Right kidney (tissue), 1 donor: ENCODE measurements around the gene ZRANB1.

Source experiments
- DNase-seq: peaks from one replicate; pipeline ENCODE4 v3.0.0-alpha.2; 2016

ZRANB1 gene

DNA sequence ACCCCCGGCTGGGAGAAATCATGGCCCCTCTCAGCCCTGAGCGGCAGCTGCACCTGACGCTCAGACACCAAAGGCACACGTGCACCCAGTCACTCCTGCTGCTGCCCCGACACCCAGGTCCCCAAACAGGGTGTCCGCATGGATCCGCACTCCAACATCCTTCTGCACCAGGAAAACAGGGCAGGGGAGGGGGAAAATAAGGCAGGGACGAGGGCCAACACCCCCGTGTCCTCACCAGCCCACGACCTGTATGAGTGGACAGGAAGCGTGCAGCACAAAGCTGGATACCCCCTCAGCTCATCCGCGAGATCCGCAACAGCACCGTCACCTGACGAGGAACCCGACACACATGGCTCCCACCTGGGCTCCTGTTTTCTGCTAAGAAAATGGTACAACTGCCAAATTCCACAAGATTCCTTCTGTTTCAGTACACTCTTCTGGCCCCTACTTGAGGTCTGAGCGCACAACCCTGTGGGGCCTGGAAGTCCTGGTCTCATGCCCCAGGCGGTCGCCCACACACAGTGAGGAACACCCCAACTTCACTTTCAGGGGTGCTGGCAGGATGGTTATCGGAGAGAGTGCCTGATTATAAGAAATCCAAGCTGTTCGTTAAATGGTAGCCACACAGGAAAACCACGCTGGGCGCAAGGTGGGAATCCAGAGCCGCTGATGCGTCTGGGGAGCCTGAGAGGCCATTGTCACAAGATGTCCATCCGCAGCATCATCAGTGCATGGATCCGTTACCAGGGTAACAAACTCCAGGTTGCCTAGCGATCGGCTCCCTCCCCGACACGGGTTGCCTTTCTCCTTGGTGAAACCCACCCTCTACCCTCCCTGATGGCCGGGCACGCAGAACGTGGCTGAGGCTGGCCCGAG, 63.6 kb downstream of the ZRANB1 start:
- DNase-seq = no peak

DNA sequence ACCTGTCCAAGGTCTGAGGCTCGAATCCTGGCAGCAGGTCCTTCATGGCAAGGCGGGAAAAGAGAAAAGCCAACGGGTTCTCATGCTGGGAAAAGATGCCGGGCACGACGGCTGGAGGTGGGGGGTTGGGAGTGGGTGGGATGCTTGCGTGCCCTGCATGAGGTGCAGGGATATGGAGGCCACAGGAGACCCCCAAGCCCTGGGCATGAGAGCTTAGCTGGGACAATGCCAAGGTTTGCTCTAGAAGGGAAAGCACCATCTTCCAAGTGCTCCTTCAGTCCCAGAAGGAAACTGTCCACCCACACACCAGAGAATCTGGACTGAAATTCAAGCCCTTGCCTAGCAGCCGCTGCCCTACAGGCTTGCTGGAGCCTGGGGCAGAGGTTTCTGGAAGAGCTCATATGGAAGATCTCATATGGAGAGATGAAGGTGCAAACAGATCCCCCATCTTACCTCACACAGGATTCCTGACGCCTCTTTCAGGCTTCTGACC, 64.3 kb downstream of the ZRANB1 start:
- no peak for DNase-seq

DNA sequence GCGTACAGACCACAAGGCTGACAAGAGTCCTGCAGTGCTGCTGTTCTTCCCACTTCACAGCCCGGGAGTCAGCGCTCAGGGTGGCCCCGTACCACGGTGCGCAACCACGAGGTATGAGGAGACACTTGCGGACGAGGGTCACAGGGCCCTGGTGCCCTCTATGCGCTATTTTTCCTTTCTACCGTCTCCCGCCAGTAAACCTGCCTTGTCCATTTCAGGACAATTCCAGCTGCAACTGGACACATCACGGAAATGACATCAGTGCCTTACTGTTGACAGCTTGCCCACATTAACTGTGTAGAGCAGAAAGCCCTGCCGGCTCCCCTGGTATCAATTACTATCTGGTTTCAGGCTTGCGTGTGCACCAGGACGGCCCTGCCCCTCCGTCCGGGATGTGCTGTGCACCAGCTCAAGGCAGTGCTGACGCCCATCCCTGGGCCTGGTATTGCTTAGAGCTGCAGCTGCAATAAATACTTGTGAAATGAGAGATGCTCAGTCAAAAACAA, 65.1 kb downstream of the ZRANB1 start:
- no peak for DNase-seq

DNA sequence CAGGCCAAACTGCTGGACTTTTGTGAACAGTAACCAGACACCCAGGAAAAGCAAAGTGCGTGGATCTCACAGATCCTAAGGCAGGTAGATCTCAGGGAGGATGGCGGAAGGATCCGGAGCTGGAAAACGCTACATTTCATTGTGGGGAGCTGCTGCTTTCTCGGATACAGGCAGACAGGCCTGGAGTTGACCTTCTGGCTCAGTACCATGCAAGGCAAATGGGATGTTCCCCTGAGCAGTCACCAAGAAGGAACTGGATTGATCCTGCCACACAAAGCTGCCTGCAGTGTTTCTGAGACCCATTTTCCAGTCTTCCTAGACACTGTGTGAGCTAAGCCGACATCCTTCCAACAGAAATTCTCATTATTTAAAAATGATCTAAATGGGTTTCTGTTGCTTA, 65.5 kb downstream of the ZRANB1 start:
- DNase-seq = peak; percentile 40

DNA sequence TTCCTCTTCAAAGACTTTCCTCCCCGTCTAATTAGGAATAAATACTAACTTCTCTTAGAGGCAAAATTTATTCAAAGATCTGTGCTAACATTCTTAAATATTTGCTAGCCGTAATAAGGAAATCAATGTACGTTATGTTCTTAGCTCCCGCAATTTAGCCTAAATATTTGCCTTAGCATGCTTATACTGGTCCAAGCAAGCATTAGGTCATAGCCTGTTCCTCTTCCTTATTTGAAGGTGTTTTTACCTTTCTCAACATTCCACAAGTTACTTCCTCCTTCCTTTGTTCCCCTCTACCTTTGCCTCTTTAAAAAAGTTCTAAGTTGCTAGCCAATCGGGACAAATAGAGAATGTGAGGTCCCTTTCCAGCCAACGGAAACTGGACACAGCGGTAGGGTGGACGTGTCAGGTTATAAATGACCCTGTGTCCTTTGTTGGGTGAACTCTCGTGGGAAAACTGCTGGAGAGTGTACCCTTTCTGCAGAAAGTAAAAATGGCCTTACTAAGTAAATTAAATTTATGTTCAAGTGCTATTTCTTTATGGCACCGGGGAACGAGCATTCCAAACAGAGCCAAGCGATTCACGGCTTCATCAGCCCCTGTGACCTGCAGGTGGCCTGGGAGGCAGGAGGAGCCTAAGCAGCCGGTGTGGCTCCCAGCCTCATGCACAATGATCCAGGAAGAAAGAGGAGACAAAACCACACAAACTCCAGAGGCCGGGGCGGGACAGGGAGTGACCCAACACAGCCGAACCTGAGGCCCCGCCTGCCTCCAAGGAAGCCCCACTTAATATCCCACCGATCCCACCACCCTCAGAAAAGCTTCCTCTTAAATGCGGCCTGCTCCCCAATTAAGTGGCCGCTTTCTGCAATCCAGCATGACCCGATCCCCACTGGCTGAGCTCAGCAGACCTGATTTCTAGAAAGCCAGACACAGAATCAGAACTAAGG, 67.0 kb downstream of the ZRANB1 start:
- DNase-seq = no peak

DNA sequence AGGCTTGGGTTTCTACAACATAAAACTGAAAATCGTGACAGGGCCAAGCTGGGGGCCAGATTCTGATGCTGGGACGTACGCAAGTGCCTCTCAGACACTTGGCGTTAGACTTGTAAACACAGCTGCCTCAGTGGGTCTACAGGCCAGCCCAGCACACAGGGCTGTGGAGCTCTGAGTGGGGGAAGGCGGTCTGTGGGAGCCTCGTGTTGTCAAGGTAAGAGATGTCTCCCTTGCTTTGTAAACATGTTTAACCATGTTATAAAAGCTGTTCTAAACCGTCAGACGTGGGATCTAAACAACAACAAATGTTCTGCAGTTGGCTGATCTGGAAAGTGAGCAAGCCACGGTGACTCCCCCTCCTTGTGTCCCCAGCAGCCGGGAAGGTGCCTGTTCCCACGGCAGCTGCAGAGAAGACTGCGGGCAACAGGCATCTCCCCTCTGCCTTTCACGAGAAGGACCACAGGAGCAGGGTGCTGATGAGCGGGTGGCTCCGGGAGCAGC, 67.8 kb downstream of the ZRANB1 start:
- DNase-seq = no peak

DNA sequence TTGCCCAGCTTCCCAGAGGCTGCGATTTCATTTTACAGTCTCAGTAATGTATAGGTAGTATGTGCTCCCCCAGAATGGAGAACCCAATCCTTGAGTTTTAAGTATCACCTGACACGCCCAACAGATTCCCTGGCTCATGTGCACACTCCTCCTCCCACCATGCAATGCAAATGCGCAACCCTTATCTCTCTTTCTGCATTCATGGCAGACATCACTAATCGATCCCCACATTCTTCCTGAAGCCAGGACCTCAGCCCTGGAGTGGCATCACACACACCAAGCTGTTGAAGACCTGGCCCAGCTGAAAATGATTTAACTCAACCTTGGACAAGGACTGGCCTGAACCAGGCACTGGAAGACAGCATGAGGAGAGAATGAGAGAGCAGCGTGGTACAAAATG, 68.4 kb downstream of the ZRANB1 start:
- no peak for DNase-seq

DNA sequence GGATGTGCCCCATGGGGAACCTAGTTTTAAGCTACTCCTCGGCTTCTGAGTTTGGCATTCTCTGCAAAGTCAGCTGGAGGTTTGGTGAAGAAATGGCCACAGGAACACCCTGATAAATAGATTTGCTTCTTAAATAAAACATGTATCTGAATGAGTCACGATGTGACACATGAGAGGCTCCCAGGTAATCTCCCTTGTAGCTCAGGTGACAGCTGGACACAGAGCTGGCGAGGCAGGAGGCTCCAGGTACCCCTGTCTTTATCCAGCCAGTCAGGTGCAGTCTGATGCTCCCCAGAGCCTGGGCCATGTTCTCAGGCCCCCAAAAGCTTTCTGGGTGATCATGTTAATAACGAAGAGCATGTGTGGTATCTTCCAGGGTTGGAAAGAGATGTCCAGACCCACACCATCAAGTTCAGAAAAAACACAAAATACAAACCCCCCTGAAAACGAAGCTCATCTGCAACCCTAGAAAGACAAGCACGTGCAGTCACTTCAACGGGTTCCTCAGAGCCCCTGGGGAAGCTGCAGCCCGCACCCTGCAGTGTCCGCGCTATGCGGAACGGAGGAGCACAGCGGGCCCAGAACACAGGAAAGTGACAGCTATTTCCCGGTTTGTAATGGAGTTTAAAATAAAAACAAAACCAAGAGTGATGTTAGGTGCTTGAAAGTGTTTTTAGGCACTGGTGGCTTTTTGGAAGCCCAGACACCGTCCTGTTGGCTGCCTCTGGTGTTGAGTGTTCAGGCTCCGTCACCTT, 69.4 kb downstream of the ZRANB1 start:
- no peak for DNase-seq

DNA sequence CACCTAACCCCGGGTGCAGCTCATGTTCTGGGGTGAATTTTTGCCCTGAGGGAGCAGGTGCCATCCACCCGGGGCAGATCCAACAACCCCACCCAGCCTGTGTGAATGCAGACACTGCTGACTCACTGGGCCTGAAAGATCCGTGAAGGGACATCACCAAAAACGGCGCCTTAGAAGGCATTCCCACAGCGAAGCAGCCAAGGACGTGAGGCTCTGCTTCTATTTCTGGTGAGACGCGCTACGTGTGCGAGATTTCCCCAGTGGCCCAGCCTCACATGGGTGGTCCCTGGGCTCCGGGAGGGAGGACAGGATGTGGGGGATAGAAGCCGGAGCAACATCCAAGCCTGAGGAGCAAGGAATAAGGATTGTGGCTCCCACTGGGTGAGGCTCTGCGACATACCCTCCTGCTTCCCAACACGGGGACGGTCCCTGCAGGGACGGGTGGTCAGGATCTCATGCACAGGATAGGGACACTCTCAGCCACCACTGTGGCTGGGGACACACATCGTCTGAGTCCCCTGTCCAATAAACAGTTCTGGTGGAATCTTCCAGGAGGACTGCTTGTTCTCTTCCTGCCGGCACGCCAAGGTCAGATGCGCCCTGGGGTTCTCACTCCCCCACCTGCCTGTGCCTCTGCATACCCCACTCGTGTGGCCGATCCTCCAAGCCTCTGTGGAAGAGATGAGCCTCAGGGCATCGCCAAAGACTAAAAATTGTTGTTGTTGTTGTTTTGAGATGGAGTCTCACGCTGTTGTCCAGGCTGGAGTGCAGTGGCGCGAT, 70.2 kb downstream of the ZRANB1 start:
- no peak for DNase-seq

DNA sequence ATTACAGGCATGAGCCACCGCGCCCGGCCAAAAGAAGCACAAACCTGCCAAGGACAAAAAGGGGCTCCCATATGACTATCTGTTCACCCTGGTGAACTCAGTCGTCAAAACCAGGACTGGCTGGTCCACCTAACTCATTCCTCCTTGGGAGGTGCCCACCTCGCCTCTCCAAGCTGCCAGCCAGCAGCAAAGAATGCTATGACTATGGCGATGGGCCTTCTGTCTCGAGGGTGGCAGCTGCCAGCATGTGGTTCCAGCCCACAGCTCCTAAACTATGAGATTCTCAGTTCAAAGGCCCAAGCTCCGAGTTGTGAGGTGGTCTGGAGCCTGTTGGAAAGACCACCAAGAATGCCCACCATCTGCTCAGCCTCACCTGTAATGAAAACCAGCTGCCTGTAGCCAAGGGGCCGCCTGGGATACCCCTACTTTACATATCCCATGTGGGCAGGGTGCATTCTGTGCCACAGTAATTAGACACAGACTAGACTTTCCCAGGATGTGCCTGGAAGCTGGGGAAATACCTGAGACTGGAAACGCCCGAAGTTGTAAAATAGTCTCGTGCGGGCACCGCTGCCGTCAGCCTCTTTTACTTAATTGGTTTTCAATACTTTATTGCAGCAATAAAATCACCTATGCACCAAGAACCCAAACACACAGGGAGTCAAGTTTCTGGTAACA, 71.1 kb downstream of the ZRANB1 start:
- DNase-seq = no peak

DNA sequence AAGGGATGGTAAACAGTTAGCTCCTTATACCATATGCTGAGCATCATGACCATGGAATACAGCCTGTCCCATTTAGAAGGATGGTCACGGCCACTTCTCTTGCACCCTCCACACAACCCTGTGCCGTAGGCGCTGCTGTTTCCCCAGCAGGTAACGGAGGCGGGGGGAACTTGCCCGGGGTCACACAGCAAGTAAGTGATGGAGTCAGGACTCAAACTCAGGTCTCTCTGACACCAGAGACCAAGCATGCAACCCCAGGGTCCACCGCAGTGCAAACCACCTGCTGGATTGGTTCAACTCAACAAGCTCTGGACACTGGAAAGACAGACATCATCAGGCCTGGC, 71.6 kb downstream of the ZRANB1 start:
- DNase-seq = no peak

DNA sequence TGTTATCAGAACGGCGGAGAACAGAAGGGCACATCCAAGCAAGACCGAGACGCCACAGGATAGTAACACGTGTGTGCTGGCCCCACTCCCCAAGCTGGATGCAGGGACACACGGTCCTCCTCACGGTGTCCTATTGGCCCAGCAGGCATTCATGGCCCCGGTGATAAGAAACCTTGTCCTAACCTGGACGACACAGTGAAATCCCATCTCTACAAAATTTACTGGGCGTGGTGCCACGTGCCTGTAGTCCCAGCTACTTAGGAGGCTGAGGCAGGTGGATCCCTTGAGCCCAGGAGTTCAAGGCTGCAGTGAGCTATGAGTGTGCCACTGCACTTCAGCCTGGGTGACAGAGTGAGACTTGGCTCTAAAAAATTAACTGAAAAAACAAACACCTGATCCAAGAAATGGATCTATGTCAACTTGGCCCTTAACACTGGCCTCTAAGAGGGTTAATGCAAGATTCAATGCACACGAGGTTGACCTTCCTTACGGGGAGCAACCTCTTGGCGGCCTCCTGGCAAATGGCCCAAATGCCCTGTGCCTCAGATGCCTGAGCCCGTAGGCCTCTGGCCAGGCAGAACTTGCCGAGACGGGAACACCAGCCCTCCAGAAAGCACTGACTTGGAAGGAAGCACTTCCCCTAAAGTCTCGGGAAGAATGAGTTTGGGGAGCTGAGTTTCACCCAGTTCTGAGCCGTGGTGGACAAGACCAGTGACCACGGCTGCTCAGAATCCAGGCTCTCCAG, 72.3 kb downstream of the ZRANB1 start:
- no peak for DNase-seq

DNA sequence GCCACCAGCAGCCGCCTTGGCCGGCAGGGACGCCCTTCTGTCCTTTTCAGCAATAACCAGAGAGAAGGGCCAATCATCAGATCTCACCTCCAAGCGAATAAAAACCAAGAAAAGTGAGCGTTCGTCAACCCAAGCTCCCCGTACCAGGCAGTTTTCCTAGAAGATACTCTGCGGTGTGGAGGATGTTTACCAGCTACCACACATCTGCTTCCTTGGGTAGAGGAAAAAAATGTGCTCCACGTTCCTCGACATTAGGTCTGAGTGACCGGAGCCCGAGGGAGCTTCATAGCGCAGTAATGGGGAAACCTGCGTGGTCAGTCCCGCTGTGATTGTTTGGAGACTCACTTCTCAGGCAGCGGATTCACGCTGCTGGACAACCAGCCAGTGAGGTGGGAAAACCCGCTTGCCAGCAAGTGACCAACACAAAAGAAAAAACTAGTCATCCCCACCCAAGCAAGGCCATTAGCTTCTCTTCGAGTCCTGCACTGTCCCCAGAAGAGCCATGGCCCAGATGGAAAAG, 73.0 kb downstream of the ZRANB1 start:
- no peak for DNase-seq

DNA sequence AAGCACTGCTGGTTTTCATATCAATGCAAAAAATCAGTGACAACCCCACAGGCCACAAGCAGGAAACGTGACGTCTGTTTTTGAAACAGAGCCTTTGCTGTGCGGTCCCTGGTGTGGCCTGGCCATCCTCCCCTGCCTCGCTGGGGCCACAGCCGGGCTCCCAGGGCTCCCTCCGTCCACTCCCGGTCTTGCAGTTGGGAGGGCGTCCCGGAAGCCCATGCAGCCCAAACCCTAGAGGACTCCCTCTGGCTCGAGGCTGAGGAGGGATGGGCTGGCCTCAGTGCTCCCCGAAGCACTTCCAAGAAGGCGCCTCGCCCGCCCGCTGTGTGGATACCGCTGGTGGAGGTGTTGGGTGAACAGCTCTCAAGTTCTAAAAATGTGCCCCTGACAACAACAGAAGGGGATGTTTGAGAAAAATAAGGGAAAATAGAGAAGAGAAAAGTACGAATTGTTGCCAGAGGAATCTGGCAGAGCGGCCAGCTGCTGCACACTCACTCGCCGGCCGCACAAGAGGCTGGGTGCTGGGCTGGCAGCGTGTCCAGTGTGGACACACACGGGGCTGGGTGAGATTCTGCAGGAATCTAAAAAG, 73.5 kb downstream of the ZRANB1 start:
- DNase-seq = no peak

DNA sequence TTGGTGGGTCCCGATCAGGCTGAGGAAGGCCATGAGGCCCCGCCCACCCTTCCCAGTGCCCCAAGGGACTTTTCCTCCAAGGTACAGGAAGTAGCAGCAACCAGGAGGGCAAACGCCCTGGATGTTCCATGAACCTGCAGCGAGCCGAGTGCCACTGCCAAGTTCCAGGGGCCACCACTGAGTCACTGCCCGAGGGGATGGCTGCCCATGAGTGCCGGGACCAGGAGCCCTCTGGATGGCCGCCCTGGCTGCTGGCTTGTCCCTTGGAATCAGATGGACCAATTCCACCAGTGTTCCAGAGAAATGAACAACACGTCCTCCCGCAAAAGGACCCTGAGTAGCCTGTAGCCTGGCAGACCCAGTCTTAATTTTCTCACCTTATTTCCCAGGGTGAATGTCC, 74.2 kb downstream of the ZRANB1 start:
- no peak for DNase-seq

DNA sequence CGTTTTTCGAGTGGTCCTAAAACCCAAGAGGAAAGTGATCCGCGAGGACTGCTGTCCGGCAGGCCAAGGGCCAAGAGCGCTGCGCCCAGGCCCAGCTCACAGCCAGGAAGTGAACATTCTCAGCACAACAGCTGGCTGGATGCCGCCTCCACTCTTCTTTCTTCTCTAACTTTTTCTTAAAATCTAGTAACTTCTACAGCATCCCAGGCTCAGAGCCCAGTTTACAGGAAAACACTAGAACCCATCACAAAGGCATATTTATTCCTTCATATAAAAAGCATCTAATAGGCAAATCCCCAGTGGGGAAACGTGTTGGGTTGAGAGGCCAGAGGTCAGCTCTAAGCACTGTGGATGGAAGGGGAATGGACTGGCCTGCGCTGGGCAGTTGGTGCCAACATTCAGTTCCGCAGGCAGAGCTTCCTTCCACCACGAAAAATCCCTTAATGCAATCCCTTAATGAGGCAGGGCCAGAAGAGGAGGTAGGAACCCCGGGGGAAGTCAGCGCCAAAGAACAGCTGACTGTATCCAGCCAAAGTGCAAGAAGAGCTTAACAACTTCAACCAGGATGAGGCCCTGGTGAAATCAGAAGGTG, 74.8 kb downstream of the ZRANB1 start:
- DNase-seq = no peak

DNA sequence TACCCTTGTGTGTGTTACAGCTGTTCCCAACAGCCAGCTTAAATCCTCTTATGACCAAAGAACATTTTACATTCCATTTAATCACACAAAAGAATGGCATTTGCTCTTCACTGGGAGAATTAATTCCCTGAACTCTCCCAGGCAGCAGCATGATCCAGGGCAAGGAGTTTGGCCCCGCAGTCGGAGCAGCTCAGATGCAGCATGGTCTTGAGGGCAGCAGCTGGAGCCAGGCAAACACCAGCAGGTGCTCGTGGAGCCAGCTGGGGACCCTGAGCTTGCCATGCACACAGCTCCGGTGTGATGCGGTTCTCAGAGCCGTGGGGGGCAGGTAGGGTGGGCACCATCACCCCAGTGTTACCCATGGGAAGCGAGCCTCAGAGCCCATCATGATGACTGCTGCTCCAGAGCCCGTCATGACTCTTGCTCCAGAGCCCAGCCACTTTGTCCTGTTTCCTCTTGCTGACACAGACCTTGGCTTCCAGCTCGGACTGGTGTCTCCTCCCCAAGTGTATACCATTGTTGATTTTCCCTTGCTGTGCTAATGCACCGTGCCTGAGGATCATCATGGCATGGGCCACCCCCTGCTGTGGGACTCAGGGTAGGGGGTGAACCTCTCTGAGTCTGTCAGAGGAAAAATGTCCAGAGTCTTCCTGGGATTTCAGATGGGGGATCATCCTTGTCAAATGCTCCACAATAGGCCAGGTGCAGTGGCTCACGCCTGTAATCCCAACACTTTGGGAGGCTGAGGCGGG, 75.8 kb downstream of the ZRANB1 start:
- DNase-seq = no peak

DNA sequence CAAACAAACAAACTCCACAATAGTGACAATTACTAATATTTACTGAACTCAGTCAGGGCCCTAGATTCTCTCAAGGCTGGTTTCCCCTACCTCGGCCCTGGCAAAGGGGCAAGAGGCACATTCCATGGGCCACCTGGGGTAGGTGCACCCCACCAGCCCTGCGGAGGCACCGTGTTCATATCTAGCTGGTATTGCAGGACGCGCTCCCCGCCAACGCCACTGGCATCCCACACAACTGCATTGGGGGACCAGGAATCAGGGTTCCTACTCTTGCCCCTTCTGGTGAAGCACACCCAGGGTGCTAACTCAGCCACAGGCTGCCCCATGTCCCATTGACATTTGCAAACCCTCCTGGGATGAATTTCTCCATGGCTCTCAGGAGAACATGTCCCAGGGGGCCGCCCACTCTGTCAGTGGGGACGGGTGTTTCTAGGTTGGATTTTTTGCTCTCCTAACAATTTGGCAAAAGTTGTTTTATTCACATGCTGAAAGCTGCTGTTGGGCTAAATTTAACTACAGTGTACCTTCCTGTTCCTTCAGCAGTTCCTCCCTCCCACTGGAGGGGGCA, 76.7 kb downstream of the ZRANB1 start:
- no peak for DNase-seq
